ENCODE measurements around the gene LRRC17.

The LRRC17 gene

GRCh38 chr7:102988631-102989560, 76.1 kb downstream of the LRRC17 start:
- no peak for DNase-seq

GRCh38 chr7:102990642-102991041, 77.8 kb downstream of the LRRC17 start:
- no peak for DNase-seq

- DNase-seq: no peak
Measured at GRCh38 chr7:102991077-102991539, 78.3 kb downstream of the LRRC17 start.

GRCh38 chr7:102991540-102992214, 78.9 kb downstream of the LRRC17 start:
- peak; percentile 96 for DNase-seq

GRCh38 chr7:102992509-102992937, 79.7 kb downstream of the LRRC17 start:
- DNase-seq: no peak

- DNase-seq: peak; percentile 54
Measured at GRCh38 chr7:102992938-102993717, 80.3 kb downstream of the LRRC17 start.

- DNase-seq: no peak
Measured at GRCh38 chr7:102993718-102994029, 80.9 kb downstream of the LRRC17 start.

GRCh38 chr7:102994567-102994966, 81.8 kb downstream of the LRRC17 start:
- no peak for DNase-seq

Measured in fibroblast of skin of abdomen (primary cell).